SK-N-SH treated with all-trans-retinoic acid at 6 μM for 48 hours (cell line): Measurements from ENCODE around the gene SGPP2.

ENCODE experiments used
- ARNTL ChIP-seq: fragments of 450-650 bp; formaldehyde crosslinking; IDR thresholded peaks from 2 replicates; pipeline ENCODE4 v1.5.0; 2020; ENCODE audit warnings: low read depth, mild to moderate bottlenecking, moderate library complexity, borderline replicate concordance
- CREB5 ChIP-seq: fragments of 250-450 bp; sonication (Bioruptor Pico); IDR thresholded peaks from 2 replicates; pipeline ENCODE4 v1.5.1; 2020; ENCODE audit warnings: low read depth, mild to moderate bottlenecking, moderate library complexity
- CSDC2 ChIP-seq: fragments of 250-450 bp; sonication (Bioruptor Pico); IDR thresholded peaks from 2 replicates; pipeline ENCODE4 v1.5.0; 2020; ENCODE audit warnings: mild to moderate bottlenecking, moderate library complexity
- ESRRG ChIP-seq: fragments of 250-450 bp; sonication (Bioruptor Pico); IDR thresholded peaks from 2 replicates; pipeline ENCODE4 v1.6.1; 2021; ENCODE audit warnings: mild to moderate bottlenecking
- OSR1 ChIP-seq: fragments of 250-450 bp; sonication (Bioruptor Pico); IDR thresholded peaks from 2 replicates; pipeline ENCODE4 v1.8.0; 2022; ENCODE audit warnings: moderate library complexity, mild to moderate bottlenecking, inconsistent platforms
- PATZ1 ChIP-seq: fragments of 250-450 bp; sonication (Bioruptor Pico); IDR thresholded peaks from 2 replicates; pipeline ENCODE4 v1.8.0; 2020; ENCODE audit warnings: mild to moderate bottlenecking, moderate library complexity, borderline replicate concordance
- RARB ChIP-seq: fragments of 250-450 bp; sonication (Bioruptor Pico); IDR thresholded peaks from 2 replicates; pipeline ENCODE4 v1.8.0; 2021; ENCODE audit warnings: mild to moderate bottlenecking, moderate library complexity
- SNAI2 ChIP-seq: fragments of 250-450 bp; sonication (Bioruptor Pico); IDR thresholded peaks from 2 replicates; pipeline ENCODE4 v1.5.0; 2020; ENCODE audit warnings: mild to moderate bottlenecking, moderate library complexity
- TCF4 ChIP-seq: fragments of 250-450 bp; sonication (Bioruptor Pico); IDR thresholded peaks from 2 replicates; pipeline ENCODE4 v1.8.0; 2021; ENCODE audit warnings: mild to moderate bottlenecking, moderate library complexity, borderline replicate concordance
- TOX ChIP-seq: fragments of 250-450 bp; sonication (Bioruptor Pico); IDR thresholded peaks from 2 replicates; pipeline ENCODE4 v1.8.0; 2021; ENCODE audit warnings: mild to moderate bottlenecking, moderate library complexity, borderline replicate concordance
- ZC3H10 ChIP-seq: fragments of 250-450 bp; sonication (Bioruptor Pico); IDR thresholded peaks from 2 replicates; pipeline ENCODE4 v1.5.1; 2021; ENCODE audit warnings: mild to moderate bottlenecking, moderate library complexity
- ZFP3 ChIP-seq: fragments of 250-450 bp; sonication (Bioruptor Pico); IDR thresholded peaks from 2 replicates; pipeline ENCODE4 v1.5.0; 2020; ENCODE audit warnings: mild to moderate bottlenecking, moderate library complexity
- ZNF8 ChIP-seq: fragments of 450-650 bp; formaldehyde crosslinking; IDR thresholded peaks from 2 replicates; pipeline ENCODE4 v1.5.0; 2020; ENCODE audit warnings: mild to moderate bottlenecking, moderate library complexity

GRCh38 chr2:222492683-222493082 is 68.3 kb downstream of the SGPP2 start:
- TF ChIP-seq CSDC2 (CRISPR knock-in tag) = no peak
- no peak for TF ChIP-seq ZC3H10 (CRISPR knock-in tag)
- TF ChIP-seq PATZ1 (CRISPR knock-in tag) = no peak
- no peak for TF ChIP-seq TCF4 (CRISPR knock-in tag)
- TF ChIP-seq RARB (CRISPR knock-in tag) = no peak
- no peak for TF ChIP-seq ZFP3 (CRISPR knock-in tag)
- no peak for TF ChIP-seq CREB5 (CRISPR knock-in tag)
- no peak for TF ChIP-seq ZNF8 (CRISPR knock-in tag)
- no peak for TF ChIP-seq TOX (CRISPR knock-in tag)
- no peak for TF ChIP-seq ARNTL (CRISPR knock-in tag)
- TF ChIP-seq SNAI2 (CRISPR knock-in tag) = no peak
- no peak for TF ChIP-seq OSR1 (CRISPR knock-in tag)
- TF ChIP-seq ESRRG (CRISPR knock-in tag) = no peak
